PC-3 (cell line): ENCODE results near the gene LEKR1.

Source experiments
- CTCF ChIP-seq: fragments of 300-600 bp; sonication (generic); conservative IDR thresholded peaks from 2 replicates; pipeline ENCODE4 v1.5.1; 2017; ENCODE audit warnings: antibody characterized with exemption, low read depth, mild to moderate bottlenecking, low read length
- EZH2 ChIP-seq: fragments of 300-600 bp; sonication (generic); IDR thresholded peaks from one replicate; pipeline ENCODE4 v1.6.1; 2017; ENCODE audit warnings: antibody characterized with exemption, mild to moderate bottlenecking, low read length; ENCODE audit not compliant: unreplicated experiment
- EZH2phosphoT487 ChIP-seq: fragments of 300-600 bp; sonication (generic); IDR thresholded peaks from 2 replicates; pipeline ENCODE4 v1.6.1; 2018; ENCODE audit warnings: mild to moderate bottlenecking, antibody characterized with exemption, low read length, borderline replicate concordance

GRCh38 chr3:156976933-156977332, 150.8 kb downstream of the LEKR1 start:
- no peak for TF ChIP-seq CTCF
- TF ChIP-seq EZH2, result no peak
- TF ChIP-seq EZH2phosphoT487, result no peak
